Activated T-cell treated with anti-CD3 and anti-CD28 coated beads, Interleukin-2, amount 50 U/mL, for 24 hours (primary cell): ENCODE measurements around the gene MACC1.
"Not testable (repeated sequence)": the region's sequence is repeated elsewhere in the genome, so short reads cannot be mapped to it uniquely, and the experiment has no call there.

ENCODE experiments used
- DNase-seq: peaks from one replicate; pipeline ENCODE4 v3.0.0-alpha.2; 2020
- H3K27ac Mint-ChIP-seq: 2 replicates; pipeline ENCODE4 v1.8.0; 2020; ENCODE audit warnings: mild to moderate bottlenecking, mixed read lengths
- H3K27me3 Mint-ChIP-seq: 2 replicates; pipeline ENCODE4 v1.8.0; 2020; ENCODE audit warnings: mixed read lengths
- H3K36me3 Mint-ChIP-seq: 2 replicates; pipeline ENCODE4 v1.8.0; 2020; ENCODE audit warnings: low read depth, mixed read lengths
- H3K4me1 Mint-ChIP-seq: 2 replicates; pipeline ENCODE4 v1.8.0; 2020; ENCODE audit warnings: low read depth, mixed read lengths
- H3K4me3 Mint-ChIP-seq: 2 replicates; pipeline ENCODE4 v1.8.0; 2020; ENCODE audit warnings: mild to moderate bottlenecking, moderate library complexity, mixed read lengths
- H3K9me3 Mint-ChIP-seq: 2 replicates; pipeline ENCODE4 v1.8.0; 2020; ENCODE audit warnings: mixed read lengths

Gene MACC1

GRCh38 chr7:20222219-20222828 is 5.1 kb upstream of the MACC1 start:
- H3K9me3 Mint-ChIP-seq, result no peaks in the 10 kb centered on the region
- no peak for DNase-seq
- H3K4me1 Mint-ChIP-seq, result peaks cover 9% of the 10 kb centered on the region
- no peaks in the 10 kb centered on the region for H3K36me3 Mint-ChIP-seq
- H3K27ac Mint-ChIP-seq, result no peak overlapping the region
- H3K27me3 Mint-ChIP-seq, result no peaks in the 10 kb centered on the region
- H3K4me3 Mint-ChIP-seq, result no peak overlapping the region

GRCh38 chr7:20220921-20221547 is 3.9 kb upstream of the MACC1 start:
- Mint-ChIP-seq H3K36me3 (no peaks in the 10 kb centered on the region), H3K4me1 (peaks cover 11% of the 10 kb centered on the region)

GRCh38 chr7:20220293-20220761 is 3.1 kb upstream of the MACC1 start:
- H3K4me3 Mint-ChIP-seq, result no peak overlapping the region
- no peaks in the 10 kb centered on the region for H3K9me3 Mint-ChIP-seq
- H3K36me3 Mint-ChIP-seq, result no peaks in the 10 kb centered on the region
- H3K27ac Mint-ChIP-seq, result peak overlapping the region; percentile 35
- H3K27me3 Mint-ChIP-seq, result no peaks in the 10 kb centered on the region
- H3K4me1 Mint-ChIP-seq, result peaks cover 11% of the 10 kb centered on the region
- no peak for DNase-seq

More at GRCh38 chr7:20220921-20221547, 3.9 kb upstream of the MACC1 start:
- Mint-ChIP-seq H3K9me3 (no peaks in the 10 kb centered on the region), H3K27ac (peak overlapping the region; percentile 56), H3K4me3 (no peak overlapping the region), H3K27me3 (no peaks in the 10 kb centered on the region)
- DNase-seq, result no peak

- DNase-seq, result no peak
- Mint-ChIP-seq H3K36me3 (no peaks in the 10 kb centered on the region), H3K27ac (peak overlapping the region; percentile 35), H3K9me3 (no peaks in the 10 kb centered on the region), H3K4me1 (peaks cover 11% of the 10 kb centered on the region), H3K4me3 (no peak overlapping the region), H3K27me3 (no peaks in the 10 kb centered on the region)
Observed at GRCh38 chr7:20219446-20220292, 2.5 kb upstream of the MACC1 start.

GRCh38 chr7:20219062-20219445 is 1.9 kb upstream of the MACC1 start:
- H3K27me3 Mint-ChIP-seq, result no peaks in the 10 kb centered on the region

GRCh38 chr7:20218279-20218678 is 1.1 kb upstream of the MACC1 start:
- no peak overlapping the region for H3K4me3 Mint-ChIP-seq
- H3K9me3 Mint-ChIP-seq, result no peaks in the 10 kb centered on the region
- H3K27ac Mint-ChIP-seq, result no peak overlapping the region

More at GRCh38 chr7:20219062-20219445, 1.9 kb upstream of the MACC1 start:
- Mint-ChIP-seq H3K27ac (no peak overlapping the region), H3K4me1 (peaks cover 11% of the 10 kb centered on the region), H3K36me3 (no peaks in the 10 kb centered on the region), H3K9me3 (no peaks in the 10 kb centered on the region), H3K4me3 (no peak overlapping the region)
- DNase-seq, result no peak

GRCh38 chr7:20216406-20217036 is 663 bp downstream of the MACC1 start:
- Mint-ChIP-seq H3K36me3 (no peaks in the 10 kb centered on the region), H3K4me3 (no peak overlapping the region), H3K27ac (no peak overlapping the region), H3K9me3 (no peaks in the 10 kb centered on the region), H3K27me3 (no peaks in the 10 kb centered on the region), H3K4me1 (peaks cover 11% of the 10 kb centered on the region)
- no peak for DNase-seq

More at GRCh38 chr7:20218279-20218678, 1.1 kb upstream of the MACC1 start:
- H3K36me3 Mint-ChIP-seq, result no peaks in the 10 kb centered on the region
- peaks cover 11% of the 10 kb centered on the region for H3K4me1 Mint-ChIP-seq
- no peak for DNase-seq
- no peaks in the 10 kb centered on the region for H3K27me3 Mint-ChIP-seq

- H3K9me3 Mint-ChIP-seq, result peaks cover 2% of the 10 kb centered on the region
- no peaks in the 10 kb centered on the region for H3K36me3 Mint-ChIP-seq
- no peak overlapping the region for H3K27ac Mint-ChIP-seq
- peaks cover 6% of the 10 kb centered on the region for H3K4me1 Mint-ChIP-seq
- H3K27me3 Mint-ChIP-seq, result no peaks in the 10 kb centered on the region
- H3K4me3 Mint-ChIP-seq, result no peak overlapping the region
- no peak for DNase-seq
Observed at GRCh38 chr7:20214921-20215669, 2.1 kb downstream of the MACC1 start.

GRCh38 chr7:20214132-20214531 is 3.1 kb downstream of the MACC1 start:
- Mint-ChIP-seq H3K27ac (no peak overlapping the region), H3K9me3 (peaks cover 2% of the 10 kb centered on the region), H3K4me3 (no peak overlapping the region), H3K36me3 (no peaks in the 10 kb centered on the region), H3K4me1 (peaks cover 6% of the 10 kb centered on the region), H3K27me3 (no peaks in the 10 kb centered on the region)
- no peak for DNase-seq

- Mint-ChIP-seq H3K27ac (no peak overlapping the region), H3K4me3 (no peak overlapping the region), H3K27me3 (no peaks in the 10 kb centered on the region), H3K9me3 (peaks cover 4% of the 10 kb centered on the region), H3K4me1 (peaks cover 6% of the 10 kb centered on the region), H3K36me3 (no peaks in the 10 kb centered on the region)
- DNase-seq, result no peak
Observed at GRCh38 chr7:20213378-20213777, 3.8 kb downstream of the MACC1 start.

GRCh38 chr7:20211376-20211775 is 5.8 kb downstream of the MACC1 start:
- Mint-ChIP-seq H3K27ac (no peak overlapping the region), H3K36me3 (no peaks in the 10 kb centered on the region), H3K4me1 (no peaks in the 10 kb centered on the region), H3K27me3 (no peaks in the 10 kb centered on the region), H3K4me3 (no peak overlapping the region), H3K9me3 (peaks cover 11% of the 10 kb centered on the region)
- DNase-seq, result no peak

GRCh38 chr7:20208651-20209307 is 8.4 kb downstream of the MACC1 start:
- Mint-ChIP-seq H3K4me3 (no peak overlapping the region), H3K4me1 (no peaks in the 10 kb centered on the region), H3K9me3 (peaks cover 11% of the 10 kb centered on the region), H3K27ac (no peak overlapping the region), H3K27me3 (no peaks in the 10 kb centered on the region), H3K36me3 (no peaks in the 10 kb centered on the region)
- DNase-seq, result no peak

- H3K27me3 Mint-ChIP-seq, H3K4me3 Mint-ChIP-seq, H3K36me3 Mint-ChIP-seq, DNase-seq, H3K4me1 Mint-ChIP-seq, H3K27ac Mint-ChIP-seq: not testable (repeated sequence)
- peaks cover 11% of the 10 kb centered on the region for H3K9me3 Mint-ChIP-seq
Observed at GRCh38 chr7:20207811-20208210, 9.4 kb downstream of the MACC1 start.
